ENCODE results near the gene ADAMTSL1.

ADAMTSL1 gene

DNA sequence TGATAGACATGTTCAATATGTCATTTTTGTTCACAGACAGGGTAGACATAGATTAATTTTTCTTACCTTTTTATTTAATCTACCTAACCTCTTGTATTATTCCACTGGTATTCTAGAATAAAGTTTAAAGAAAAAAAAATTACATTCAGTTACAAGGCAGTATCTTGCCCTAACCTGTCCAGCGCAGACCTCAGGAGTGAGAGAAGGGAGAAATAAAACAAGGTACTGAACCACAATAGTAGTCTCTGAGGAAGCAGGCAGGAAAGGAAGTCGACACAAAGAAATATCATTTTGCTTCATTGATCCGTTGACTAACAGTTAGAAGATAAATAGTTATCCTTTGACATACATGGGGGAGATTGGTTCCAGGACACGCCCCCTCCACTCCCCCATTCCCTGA lies 12.5 kb upstream of the ADAMTSL1 start:
- Histone ChIP-seq H3K27me3 (ENCODE audit: low read depth, low read length) (no peaks in the 10 kb centered on the region), H3K4me2 (ENCODE audit: low read length) (no peak overlapping the region), H3K4me1 (ENCODE audit: low read length) (no peaks in the 10 kb centered on the region), H3K79me2 (ENCODE audit: low read length) (no peaks in the 10 kb centered on the region), H3K9me3 (ENCODE audit: insufficient read depth, low read length) (no peaks in the 10 kb centered on the region), H3K4me3 (ENCODE audit: low read length) (no peak overlapping the region), H3K9ac (ENCODE audit: low read length) (no peak overlapping the region), H4K20me1 (ENCODE audit: insufficient read depth, low read length) (no peaks in the 10 kb centered on the region), H2AFZ (ENCODE audit: low read depth, low read length) (no peak overlapping the region), H3K36me3 (replicated peaks; ENCODE audit: low read depth, low read length) (no peaks in the 10 kb centered on the region), H3K27ac (ENCODE audit: low read length) (no peak overlapping the region)
- TF ChIP-seq EZH2phosphoT487 (IDR thresholded peaks at IDR 0.05; ENCODE audit: low read depth) (no peak), CTCF (IDR thresholded peaks at IDR 0.05; ENCODE audit: low read depth, low read length) (no peak)

DNA sequence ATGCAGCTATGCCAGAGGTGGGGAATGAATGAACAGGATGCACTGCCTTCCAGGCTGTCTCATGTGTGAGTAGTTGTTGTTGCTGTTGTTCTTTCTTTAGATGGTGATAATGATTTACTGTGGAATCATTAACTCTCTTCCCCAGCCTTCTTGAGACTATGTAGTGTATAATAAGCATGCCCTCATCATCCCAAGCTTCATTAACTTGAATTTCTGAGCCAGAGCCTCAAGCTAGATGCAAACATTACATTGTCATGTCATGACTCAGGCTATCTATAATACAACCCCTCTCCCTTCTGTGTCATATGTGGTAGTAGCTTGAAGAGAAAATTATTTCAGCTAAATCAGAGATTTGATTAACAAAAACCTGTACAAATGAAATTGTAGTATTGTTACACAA lies 10.0 kb upstream of the ADAMTSL1 start:
- Histone ChIP-seq H3K4me3 (ENCODE audit: low read length) (no peak overlapping the region), H4K20me1 (ENCODE audit: insufficient read depth, low read length) (no peaks in the 10 kb centered on the region), H3K36me3 (replicated peaks; ENCODE audit: low read depth, low read length) (no peaks in the 10 kb centered on the region), H3K4me2 (ENCODE audit: low read length) (no peak overlapping the region), H3K4me1 (ENCODE audit: low read length) (no peaks in the 10 kb centered on the region), H2AFZ (ENCODE audit: low read depth, low read length) (no peak overlapping the region), H3K27ac (ENCODE audit: low read length) (no peak overlapping the region), H3K9ac (ENCODE audit: low read length) (no peak overlapping the region), H3K9me3 (ENCODE audit: insufficient read depth, low read length) (no peaks in the 10 kb centered on the region), H3K27me3 (ENCODE audit: low read depth, low read length) (no peaks in the 10 kb centered on the region), H3K79me2 (ENCODE audit: low read length) (no peaks in the 10 kb centered on the region)
- TF ChIP-seq CTCF (IDR thresholded peaks at IDR 0.05; ENCODE audit: low read depth, low read length), result no peak
- TF ChIP-seq EZH2phosphoT487 (IDR thresholded peaks at IDR 0.05; ENCODE audit: low read depth), result no peak

DNA sequence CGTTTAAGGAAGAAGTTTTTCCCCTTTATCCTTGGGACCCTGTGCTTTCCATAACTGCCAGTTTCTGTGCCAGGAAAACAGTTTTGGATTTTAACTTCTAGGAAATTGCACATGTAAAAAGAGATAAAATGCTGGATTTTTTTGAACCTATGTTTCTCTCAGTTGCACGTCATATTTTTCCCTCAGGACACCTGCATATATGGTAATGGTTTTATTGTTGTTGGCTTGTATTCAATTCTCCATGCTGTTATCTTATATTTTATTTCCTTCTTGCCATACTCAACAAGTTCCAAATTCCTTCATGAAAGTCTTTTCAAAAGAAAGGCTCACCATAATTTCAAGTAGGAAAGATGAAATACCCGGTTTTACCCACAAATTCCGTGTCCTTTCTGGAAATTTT lies 7.9 kb upstream of the ADAMTSL1 start:
- H3K27me3 ChIP-seq (ENCODE audit: low read depth, low read length), result 0 out of 2 replicates have a peak, but pooled peaks cover 11% of the 10 kb centered on the region
- H3K36me3 ChIP-seq (replicated peaks; ENCODE audit: low read depth, low read length), result no peaks in the 10 kb centered on the region
- no peaks in the 10 kb centered on the region for H3K79me2 ChIP-seq (ENCODE audit: low read length)
- H4K20me1 ChIP-seq (ENCODE audit: insufficient read depth, low read length), result no peaks in the 10 kb centered on the region
- H3K9me3 ChIP-seq (ENCODE audit: insufficient read depth, low read length), result no peaks in the 10 kb centered on the region
- no peak overlapping the region for H3K4me2 ChIP-seq (ENCODE audit: low read length)
- no peak overlapping the region for H3K27ac ChIP-seq (ENCODE audit: low read length)
- no peak overlapping the region for H3K4me3 ChIP-seq (ENCODE audit: low read length)
- no peak overlapping the region for H3K9ac ChIP-seq (ENCODE audit: low read length)
- no peak for TF ChIP-seq CTCF (IDR thresholded peaks at IDR 0.05; ENCODE audit: low read depth, low read length)
- no peak for TF ChIP-seq EZH2phosphoT487 (IDR thresholded peaks at IDR 0.05; ENCODE audit: low read depth)
- no peak overlapping the region for H2AFZ ChIP-seq (ENCODE audit: low read depth, low read length)
- H3K4me1 ChIP-seq (ENCODE audit: low read length), result no peaks in the 10 kb centered on the region

GRCh38 chr9:18467696-18468095 lies 6.3 kb upstream of the ADAMTSL1 start:
- no peaks in the 10 kb centered on the region for H3K9me3 ChIP-seq (ENCODE audit: insufficient read depth, low read length)
- H3K4me3 ChIP-seq (ENCODE audit: low read length), result no peak overlapping the region
- TF ChIP-seq CTCF (IDR thresholded peaks at IDR 0.05; ENCODE audit: low read depth, low read length) (no peak), EZH2phosphoT487 (IDR thresholded peaks at IDR 0.05; ENCODE audit: low read depth) (no peak)
- peaks cover 18% of the 10 kb centered on the region; the same call in 1 of the 2 replicates for H3K27me3 ChIP-seq (ENCODE audit: low read depth, low read length)
- H4K20me1 ChIP-seq (ENCODE audit: insufficient read depth, low read length), result no peaks in the 10 kb centered on the region
- no peaks in the 10 kb centered on the region for H3K4me1 ChIP-seq (ENCODE audit: low read length)
- no peaks in the 10 kb centered on the region for H3K79me2 ChIP-seq (ENCODE audit: low read length)
- H2AFZ ChIP-seq (ENCODE audit: low read depth, low read length), result no peak overlapping the region
- H3K36me3 ChIP-seq (replicated peaks; ENCODE audit: low read depth, low read length), result no peaks in the 10 kb centered on the region
- no peak overlapping the region for H3K27ac ChIP-seq (ENCODE audit: low read length)
- no peak overlapping the region for H3K4me2 ChIP-seq (ENCODE audit: low read length)
- no peak overlapping the region for H3K9ac ChIP-seq (ENCODE audit: low read length)

Data from OCI-LY3 (cell line).